NCI-H128 (cell line): ENCODE measurements around the gene PERCC1.
"Not testable (repeated sequence)": the region's sequence is repeated elsewhere in the genome, so short reads cannot be mapped to it uniquely, and the experiment has no call there.

Experiments used
- DNase-seq: peaks from one replicate; lab custom pipeline; 2025; ENCODE audit not compliant: unreplicated experiment; lab: John Stamatoyannopoulos, UW

The PERCC1 gene

DNA sequence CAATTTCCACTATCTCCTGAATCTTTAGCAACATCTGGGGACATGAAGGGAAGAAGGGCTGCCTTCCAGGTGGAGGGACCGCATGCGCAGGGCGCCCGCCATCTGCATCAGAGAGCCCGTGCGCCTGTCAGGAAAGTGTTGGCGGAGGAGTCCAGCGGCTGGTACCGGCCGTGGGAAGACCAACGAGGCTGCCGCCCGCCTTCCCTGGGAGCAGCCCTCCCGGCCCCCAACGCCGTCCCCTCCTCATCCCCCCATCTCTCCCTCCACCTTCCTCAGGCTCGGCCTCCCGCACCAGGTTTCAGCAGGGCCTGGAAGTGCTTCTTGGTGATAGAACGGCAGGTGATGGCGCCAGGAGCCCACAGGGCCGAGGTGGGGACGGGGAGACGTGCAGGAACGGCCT, 35.2 kb downstream of the PERCC1 start:
- DNase-seq = no peak

DNA sequence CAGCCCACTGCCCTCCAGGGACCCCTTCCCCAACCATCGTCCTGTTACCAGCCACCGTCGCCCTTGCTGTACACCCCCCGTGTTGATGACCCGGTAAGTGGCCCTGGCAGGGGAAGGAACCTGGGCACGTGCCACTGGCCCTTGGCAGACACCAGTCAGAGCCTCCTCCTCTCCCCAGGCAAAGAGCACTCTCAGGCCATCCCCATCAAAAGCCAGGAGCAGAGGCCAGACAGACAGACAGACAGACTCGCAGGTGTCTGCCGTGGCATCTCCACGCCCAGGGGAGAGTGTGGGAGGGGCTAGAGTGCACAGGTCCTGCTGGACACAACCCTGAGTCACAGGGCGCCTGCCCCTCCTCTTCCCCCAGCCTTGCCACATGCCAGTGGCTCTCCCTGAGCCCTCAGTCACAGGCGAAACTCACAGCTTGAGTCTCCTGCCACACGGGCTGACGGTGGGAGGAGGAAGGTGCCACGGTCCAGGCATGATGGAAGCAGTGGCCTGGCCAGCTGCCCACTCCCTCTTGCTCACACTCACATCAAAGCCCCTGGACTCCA, 36.2 kb downstream of the PERCC1 start:
- DNase-seq = no peak

DNA sequence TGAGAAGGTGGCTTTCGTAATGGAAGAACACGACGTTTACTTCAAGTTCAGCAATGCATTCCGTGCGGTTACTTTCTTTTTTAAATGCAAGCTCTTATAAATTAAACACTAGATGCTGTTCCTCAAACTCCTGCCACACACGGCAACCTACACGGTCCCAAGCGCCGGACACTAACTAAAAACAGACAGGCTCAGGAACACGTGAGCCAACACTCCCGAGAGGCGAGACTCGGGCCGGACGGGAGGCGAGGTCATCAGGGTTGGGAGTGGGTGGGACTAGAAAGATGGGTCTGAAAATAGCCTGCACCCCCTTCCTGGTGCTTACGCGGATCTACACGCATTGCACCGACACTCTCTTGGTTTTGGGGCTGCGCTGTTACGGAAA, 37.5 kb downstream of the PERCC1 start:
- no peak for DNase-seq

DNA sequence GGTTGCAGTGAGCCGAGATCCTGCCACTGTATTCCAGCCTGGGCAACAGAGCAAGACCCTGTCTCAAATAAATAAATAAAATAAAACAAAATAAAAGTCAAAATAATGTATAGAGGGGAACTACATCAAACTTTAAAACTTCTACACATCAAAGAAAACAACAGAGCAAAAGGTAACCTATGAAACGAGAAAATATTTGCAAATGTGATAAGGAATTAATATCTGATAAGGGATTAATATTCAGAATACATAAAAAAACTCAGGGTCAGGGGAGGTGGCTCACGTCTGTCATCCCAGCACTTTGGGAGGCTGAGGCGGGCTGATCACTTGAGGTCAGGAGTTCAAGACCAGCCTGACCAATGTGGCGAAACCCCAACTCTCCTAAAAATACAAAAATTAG, 38.3 kb downstream of the PERCC1 start:
- DNase-seq = not testable (repeated sequence)

DNA sequence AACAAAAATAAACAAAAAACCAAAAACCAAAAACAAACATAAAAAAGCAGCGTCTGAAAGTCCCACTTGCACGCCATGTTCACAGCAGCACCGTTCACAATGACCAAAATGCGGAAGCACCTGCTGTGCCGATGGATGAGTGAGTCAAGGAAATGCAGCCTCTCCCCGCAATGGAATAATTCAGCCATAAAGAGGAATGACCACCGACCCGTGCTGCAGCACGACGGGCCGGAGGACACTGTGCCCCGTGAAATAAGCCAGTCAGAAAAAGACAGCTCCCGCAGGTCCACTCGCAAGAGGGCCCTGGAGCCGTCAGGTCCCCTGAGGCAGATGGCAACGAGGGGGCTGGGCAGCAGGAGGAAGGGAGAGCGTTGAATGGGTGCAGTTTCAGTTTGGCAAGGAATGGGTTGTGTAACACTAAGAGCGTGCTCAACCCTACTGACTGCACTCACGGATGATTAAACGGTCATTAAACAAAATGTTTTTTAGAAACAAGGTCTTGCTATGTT, 38.9 kb downstream of the PERCC1 start:
- DNase-seq = no peak

DNA sequence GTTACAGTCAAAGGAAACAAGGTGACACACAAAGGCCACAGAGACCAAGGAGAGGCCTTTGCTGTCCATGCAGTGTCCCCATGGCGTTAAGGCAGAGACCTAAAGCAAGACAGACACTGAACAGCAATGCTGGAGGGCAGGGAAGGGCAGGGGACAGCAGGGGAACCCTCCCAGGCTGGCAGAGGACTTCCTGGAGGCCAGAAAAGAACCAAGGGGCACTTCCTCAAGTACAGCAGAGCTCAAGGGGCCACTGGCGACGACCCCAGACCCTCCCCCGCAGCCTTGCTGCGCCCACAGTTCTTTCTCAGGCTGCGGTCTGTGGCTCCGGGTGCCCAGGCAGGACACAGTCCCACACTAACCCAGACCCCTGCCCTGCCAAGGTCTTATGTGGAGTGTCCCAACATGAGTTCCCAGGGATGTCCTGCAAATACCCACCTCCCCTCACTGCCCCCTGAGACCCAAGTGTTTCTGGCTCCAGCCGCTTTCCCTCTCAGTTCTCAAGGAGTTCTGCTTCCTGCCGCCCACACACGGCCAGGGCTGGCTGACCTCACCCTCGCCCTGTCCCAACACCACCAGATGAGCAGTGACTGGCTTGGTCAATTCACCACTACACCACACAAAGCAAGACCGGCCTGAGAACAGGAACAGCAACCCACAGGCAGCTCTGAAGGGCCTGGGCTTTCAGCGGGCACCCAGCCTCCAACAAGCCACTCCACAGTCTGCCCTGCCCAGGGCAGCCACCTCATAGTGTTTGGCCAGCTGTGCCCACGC, 39.8 kb downstream of the PERCC1 start:
- DNase-seq = no peak

DNA sequence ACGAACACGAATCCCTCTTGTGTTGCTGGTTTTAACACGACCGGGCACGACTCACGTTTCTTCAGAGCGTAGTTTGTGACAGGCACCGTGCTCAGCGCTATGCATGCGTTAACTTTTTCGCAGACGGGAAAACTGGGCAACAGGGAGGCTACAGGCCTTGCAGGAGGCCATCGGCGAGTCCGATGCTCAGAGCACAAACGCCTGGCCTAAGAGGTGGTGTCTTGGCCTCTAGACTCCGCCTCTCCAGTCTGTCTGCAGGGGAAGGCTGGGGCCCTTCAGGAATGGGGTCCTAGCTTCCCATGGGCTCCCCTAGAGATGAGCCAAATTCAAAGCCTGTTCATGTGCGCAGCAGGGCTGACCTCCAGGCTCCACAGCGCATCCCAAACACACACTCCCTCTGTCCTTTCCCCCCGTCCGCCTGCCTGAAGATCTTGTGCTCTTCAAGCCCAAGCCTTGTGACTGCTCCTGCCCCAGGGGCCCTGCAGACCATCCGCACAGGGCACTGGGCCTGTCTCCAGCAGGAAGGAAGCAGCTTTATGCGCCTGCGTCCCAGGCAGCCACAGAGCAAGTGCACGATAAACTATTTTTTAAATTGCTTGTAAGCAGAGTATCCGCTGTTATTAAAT, 40.8 kb downstream of the PERCC1 start:
- no peak for DNase-seq

DNA sequence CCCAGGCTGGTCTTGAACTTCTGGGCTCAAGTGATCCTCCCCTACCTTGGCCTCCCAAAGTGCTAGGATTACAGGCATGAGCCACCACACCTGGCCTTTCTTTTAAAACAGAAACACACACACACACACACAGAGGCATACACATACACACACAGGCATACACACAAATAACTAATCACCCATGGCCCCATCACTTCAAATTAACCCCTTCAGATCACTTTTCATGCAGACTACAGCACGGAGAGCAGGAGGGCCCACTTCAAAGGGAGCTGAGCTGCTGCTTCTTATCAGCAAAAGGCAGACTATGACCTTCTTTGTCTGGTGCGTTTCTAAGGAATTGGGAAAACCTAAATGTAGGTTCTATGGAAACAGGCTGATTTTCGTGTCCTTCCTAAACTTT, 42.1 kb downstream of the PERCC1 start:
- no peak for DNase-seq

DNA sequence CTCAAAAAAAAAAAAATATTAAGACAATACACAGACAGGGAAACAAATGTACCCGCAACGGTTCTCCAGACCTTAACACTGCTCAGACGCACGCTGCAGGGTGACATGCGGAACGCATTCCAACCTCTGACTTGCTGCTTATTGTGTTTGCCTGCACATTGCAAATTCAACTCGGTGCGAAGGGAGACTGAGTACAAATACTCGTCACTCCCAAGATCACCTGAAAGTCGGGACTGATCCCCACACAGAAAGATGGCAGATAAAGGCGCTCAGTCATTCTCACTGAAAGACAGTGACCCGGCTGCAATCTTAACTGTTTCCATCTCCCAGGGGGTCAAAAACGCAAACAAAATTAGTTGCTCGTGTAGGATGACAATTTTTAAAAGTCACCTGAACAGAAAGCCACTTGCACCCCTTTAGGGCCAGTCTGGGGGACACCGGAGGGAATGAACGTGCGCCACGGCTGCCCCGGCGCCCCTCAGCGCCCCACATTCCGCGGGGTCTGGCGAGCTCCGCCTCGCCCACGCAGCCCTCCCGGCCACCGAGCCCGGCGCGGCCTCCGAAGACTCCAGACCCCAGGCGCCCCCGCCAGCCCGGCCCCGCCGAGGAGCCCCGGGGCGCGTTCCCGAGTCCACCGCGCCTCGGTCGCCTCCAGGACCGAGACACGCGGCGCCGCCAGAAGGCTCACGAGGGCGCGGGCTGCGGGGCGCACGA, 43.4 kb downstream of the PERCC1 start:
- DNase-seq = no peak

DNA sequence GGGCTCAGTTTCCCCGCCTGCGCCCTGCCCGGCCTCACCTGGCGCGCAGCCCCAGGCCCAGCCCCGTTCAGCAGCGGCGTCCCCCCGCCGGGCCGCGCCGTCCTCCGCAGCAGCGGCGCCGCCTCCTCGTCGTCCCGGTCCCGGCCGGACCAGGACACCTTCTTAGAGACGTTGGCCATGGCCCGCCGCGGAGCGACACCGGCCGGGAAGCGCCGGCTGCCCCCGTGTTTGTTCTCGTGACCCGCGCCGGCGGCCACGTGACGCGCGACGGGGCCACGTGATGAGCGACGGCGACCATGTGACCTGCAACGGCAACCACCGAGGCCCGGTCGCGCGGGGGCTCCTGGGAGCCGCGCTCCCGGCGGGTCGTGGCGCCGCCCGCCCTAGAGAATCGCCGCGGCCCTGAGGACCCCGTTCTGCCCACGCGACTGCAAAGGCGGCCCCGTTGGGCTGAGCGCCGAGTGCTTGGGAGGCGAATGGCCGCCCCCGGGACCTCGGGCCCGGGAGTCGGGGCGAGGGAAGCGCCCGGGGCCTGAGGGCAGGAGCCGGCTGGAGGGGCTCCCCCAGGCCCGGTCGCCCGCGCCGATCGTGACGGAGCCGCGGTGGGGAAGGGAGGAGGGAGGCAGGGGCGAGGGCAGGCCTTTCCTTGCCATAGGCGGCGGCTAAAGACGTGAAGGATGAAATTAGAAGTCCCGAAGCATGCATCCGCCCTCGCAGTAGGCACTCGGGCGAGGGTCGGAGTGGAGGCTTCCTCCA, 44.1 kb downstream of the PERCC1 start, which contains the start of gene CLCN7:
Gene CLCN7, minus strand, starts transcription at position 233 of the 756 bp plus-strand sequence. Its CDS starts 54 bp downstream, at position 179.
- DNase-seq = no peak

DNA sequence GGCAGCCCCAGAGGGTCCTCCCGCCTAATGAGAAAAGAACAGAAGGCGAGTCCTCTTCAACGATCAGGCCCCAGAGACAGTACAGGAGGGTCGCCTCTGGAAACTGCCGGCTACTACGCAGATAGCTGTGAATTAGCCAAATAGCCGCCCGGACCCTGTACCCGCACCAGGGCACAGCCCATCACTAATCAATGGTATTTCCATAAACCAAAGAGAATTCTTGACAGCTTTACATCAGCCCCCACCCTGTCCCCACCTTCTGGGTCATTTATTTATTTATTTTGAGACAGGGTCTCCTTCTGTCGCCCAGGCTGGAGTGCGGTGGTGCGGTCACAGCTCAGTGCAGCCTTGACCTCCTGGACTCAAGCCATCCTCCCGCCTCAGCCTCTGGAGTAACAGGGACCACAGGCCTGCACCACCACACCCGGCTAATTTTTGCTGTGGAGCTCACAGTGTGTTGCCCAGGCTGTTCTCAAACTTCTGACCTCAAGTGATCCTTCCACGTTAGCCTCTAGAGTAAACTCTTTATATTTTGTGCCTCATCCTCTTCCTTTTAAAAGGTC, 44.8 kb downstream of the PERCC1 start:
- no peak for DNase-seq

DNA sequence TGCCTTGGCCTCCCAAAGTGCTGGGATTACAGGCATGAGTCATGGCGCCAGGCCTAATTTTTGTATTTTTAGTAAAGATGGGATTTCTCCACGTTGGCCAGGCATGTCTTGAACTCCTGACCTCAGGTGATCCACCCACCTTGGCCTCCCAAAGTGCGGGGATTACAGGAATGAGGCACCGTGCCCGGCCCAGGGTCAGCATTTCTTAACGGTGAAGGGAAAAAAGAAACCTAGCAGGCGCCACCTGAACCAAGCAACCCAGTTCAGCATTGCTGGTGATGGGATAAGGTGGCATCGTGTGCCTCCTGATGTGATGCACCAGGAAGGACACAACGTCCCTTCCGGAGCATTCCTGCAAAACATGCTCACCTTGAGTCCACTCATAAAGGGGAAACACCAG, 46.2 kb downstream of the PERCC1 start:
- no peak for DNase-seq

DNA sequence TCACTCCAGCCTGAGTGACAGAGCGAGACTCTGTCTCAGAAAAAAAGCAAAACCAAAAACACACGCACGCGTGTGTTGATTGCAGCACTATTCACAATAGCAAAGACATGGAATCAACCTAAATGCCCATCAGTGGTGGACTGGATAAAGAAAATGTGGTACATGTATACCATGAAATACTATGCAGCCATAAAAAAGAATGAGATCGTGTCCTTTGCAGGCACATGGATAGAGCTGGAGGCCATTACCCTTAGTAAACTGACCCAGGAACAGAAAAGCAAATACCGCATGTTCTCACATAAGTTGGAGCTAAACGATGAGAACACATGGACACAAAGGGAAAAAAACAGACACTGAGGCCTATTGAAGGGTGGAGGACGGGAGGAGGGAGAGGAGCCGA, 48.1 kb downstream of the PERCC1 start:
- not testable (repeated sequence) for DNase-seq

DNA sequence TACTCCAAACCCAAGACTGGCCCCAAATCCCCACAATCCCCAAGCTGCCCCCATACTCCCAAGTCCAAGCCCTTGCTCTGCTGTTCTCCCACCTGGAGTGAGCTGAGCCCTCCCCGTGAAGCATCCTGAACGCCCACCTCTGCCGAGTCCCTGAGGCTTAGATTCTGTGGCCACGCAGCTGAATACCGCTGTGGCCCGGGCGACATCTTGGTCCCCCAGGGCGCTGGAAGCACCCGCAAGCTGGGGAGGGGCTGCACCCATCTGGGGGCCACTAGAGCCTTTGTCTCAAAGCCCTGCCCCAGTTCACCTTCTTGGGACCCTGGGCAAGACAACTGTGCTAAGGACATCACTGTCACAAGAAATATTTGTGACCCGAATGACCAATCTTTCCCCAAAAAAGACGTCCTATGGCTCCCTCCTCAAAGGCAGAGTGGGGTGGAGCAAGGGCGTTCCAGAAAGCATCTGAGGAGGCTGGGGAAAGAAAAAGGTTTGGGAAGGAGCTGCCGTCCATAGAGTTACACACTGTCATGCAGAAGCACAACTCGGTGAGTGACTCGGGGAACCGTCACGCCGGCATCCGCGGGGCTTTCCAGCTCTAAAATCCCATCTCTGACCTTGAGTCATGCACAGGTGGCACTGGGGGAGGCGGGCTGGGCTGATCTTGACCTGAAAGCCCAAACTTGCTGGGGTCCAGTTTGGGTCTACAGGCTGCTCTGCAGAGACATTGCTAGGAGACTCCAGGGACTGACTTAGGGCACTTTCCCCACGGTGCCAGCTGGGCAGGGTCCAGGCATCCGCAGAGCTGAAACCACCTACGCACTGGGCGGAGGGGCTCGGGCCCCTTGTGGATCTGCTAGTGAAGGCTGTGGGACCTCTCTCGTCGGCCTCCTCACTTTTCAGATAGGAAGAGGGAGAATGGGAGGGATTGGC, 51.3 kb downstream of the PERCC1 start:
- no peak for DNase-seq
